ENCODE measurements around the gene HSPG2.

DNA sequence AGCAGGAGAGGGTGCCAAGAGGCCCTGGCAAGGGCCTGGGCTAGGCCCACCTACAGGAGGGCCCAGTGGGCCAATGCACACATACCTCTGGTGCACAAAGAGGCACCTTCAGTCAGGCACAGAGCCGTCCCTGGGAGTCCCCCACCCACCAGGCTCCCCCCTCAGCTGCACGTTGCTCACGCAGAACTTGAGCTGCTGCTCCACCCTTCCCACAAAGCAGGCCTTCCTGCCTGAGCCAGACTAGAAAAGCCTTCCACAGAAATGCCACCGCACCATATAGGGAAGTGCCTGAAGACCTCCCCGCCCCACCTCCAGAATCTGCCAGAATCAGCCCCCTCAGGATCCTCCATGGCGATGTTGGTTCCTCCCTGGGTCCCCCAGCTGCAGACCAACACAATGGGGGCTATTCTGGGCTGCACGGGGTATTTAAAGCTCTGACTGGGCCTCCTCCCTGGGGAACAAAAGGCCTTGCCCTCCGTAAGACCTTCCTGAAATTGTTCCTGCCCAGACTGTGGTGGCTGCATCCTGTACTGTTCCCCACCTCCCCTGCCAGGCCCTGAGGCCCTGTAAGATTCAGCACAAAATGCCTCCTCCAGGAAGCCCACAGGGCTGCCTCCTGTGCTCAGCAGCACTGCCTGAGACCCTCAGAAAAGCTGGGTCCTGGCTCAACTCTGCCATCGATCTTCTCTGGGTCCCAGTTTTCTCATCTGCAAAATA, 27.2 kb downstream of the HSPG2 start:
- TF ChIP-seq EZH2 (IDR thresholded peaks at IDR 0.05; ENCODE audit: borderline replicate concordance): no peak
- no peak for TF ChIP-seq CTCF (IDR thresholded peaks at IDR 0.05; ENCODE audit: poor library complexity)
- no peak for TF ChIP-seq EZH2phosphoT487 (IDR thresholded peaks at IDR 0.05; ENCODE audit: low read depth, severe bottlenecking, unreplicated experiment)
